HTR-8/SVneo (cell line): ENCODE measurements around the gene GALNT8.

Experiments
- DNase-seq: peaks from one replicate; pipeline ENCODE4 v3.0.0; 2011; ENCODE audit warnings: low spot score, mixed read lengths; ENCODE audit not compliant: insufficient read length
- FAIRE-seq: peaks from 2 replicates; lab custom pipeline; 2011; peaks lifted over from hg19 to GRCh38; lab: Jason Lieb, UNC

GALNT8 gene

DNA sequence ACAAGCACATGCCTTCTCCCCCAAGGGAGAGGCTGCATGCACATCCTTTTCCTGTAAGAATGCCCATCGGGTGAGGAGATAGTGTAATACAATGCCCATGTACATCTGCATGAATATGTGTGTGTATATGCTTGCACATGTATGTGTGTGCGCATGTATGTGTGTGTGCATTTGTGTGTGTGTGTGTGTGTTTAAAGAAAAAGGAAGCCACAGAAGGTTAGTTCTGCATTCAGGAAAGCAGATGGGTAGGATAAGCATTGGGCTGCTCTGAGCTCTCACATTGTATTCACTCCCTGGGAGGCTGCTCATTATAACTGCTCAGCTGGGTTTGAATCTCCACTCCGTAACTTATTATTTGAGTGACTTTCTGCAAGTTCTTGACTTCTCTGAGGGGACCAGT is 74.3 kb downstream of the GALNT8 start:
- no peak for DNase-seq
- no peak for FAIRE-seq

DNA sequence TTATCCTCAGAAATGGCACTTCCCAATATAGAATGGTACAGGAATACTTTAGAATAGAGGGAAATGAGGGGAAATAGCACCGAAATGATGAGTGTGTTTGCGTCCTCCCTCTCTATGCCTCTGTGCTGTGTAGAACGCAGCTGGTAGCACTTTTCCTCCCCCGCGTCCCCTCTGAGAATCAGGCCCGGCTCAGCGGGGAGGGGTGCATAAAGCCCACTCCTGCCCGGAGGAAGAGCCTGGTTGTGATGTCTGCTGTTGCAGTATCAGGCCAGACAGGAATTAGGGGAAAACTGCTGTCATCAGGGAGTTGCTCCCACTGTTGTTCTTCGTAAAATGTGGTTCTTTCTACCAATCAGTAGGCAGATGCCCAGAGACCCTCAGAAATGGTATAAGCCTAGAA is 76.0 kb downstream of the GALNT8 start:
- FAIRE-seq (no peak), DNase-seq (no peak)

DNA sequence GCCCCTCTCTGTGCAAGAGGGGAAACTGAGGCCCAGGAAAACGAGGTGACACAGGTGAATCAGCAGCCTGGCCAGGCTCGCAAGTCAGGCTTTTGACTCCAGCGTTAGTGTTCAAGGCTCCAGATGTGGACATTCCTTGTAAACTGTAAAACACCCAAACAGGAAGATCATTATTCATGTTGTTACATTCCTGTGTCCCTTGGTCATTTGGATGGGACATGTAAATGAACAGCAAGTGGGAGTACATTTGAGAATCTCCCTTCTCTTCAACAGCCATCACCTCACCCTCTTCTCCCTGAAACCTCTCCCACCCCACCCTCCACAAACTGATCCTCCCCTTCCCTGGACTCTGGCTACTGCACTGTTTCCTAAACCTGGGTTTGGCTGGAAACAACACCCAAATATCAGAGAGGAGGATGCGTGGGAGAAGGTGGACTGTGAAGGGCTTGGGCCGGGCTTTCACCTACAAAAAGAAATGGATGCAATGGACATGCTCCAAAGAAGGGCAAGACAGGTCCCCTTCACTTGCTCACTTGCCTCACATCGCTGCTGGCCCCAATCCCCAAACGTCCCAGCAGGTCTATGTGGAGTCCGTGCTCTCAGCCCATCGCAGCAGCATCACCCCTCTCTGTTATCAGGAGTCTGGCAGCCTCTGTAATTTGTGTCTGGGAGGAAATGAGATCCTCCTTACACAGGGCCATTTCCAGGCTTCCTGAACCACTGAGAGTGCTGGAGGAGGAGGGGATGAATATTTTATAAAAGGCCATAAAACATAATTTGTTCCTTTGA is 76.7 kb downstream of the GALNT8 start:
- FAIRE-seq (no peak), DNase-seq (no peak)

DNA sequence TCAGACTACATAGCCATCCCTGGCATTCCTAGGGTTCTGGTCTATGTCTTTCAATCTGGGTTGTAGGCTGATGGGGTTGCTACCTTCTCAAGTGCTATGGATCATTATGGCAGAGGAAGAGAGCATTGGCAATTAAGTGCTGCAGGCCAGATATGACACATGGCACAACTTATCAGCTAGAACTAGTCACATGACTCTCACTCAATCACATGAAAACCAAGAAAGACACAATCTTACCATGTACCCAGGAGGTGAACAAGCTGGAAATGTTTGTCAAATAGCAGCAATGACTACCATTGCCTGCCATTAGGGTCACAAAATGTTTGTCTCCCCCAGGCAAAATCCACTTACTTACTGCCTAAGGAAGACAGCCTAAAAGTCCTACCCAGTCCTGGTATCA is 80.4 kb downstream of the GALNT8 start:
- FAIRE-seq (no peak), DNase-seq (no peak)

DNA sequence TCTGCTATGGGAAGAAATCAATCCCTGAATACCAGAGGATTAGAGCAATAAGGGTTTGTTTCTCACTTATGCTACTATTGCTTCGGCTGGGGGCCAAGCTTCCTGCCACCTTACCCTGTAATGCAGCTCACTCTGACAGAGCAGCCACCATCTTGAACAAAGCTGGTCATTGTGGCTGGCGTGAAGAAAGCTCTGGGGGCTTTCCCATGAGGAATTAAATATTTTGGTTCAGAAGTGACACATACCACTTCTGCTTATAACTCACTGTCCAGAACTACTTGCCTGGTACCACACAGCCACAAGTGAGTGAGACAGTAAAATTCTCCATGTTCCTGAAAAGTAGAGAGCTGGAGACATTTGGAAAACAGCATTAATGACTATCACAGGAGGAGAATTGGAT is 82.6 kb downstream of the GALNT8 start:
- FAIRE-seq, result no peak

DNA sequence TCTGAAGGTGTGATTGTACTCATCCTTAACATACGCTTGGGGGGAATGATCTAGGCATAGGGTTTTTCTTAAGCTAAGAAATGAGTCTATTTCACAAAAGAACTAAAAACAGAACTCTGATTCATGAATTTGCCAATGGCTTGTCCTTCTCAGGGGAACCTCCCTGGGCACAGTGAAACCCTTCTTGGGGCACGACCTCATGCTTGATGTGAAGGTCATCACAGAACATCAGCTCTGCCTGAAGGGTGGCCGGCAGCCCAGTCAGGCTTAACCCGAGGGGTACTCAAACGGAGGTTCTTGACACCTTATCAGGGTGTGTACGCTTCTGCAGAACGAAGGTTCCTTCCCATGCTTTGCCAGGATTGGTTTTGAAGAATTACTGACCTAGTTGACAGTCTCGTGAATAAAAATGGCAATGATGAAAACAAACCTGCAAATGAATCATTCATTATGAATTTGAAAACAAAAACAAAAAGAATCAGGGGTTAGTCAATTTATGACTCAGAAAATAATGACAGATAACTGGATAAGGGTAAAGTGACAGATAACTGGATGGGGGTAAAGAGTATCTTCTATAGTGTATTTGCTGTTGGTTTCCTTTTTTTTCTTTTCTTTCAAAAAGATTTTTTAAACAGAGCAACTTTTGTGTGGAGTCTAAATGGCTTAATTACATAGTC is 86.4 kb downstream of the GALNT8 start:
- DNase-seq (no peak), FAIRE-seq (no peak)

More for the DNA sequence above, 82.6 kb downstream of the GALNT8 start:
- no peak for DNase-seq

DNA sequence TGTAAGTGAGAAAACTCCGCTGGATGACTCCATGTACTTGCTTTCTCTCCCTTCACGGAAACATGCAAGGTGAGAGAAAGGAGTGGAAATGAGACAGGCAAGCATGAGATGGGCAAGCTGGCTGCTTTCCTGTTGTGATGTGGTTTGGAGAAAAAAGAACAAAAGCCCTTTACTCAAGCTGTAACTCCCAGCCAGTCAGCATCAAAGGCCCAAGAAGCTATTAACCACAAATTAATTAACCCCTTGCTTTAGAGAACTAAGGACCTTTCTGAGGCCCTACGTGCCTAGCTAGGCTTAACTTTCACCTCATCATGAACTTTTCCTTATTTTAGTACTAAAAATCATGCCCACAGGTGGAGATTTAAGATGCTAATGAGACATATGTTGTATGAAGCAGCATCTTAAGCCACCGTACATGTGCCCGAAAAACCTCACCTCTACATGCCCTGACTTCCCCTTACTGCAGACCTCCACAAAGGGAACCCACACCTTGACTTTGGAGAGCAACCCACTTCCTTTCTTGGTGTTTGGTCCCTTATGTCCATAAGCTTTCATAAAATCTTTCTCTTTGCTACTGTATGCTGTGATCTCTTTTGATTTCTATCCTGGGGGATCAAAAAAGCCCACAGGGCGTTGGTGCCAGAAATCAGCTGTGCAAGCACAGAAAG is 87.0 kb downstream of the GALNT8 start:
- no peak for DNase-seq
- no peak for FAIRE-seq

DNA sequence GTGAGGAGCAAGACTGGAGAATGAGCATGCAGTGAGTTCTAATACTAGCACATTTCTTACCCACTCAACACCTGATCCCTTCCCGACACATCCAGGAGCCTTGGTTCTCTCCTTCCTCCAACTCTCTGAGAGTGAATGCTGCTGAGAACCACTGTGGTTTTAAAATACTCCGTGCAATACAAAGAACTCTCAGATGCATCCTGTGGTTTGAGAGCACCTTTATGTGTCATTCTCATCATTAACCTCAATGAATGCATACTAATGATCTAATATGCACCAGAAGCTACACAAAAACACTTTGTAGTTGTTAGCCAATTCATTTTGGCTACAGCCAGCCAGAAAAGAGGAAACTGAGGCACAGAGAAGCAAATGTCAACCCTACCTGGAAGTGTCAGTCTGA is 87.6 kb downstream of the GALNT8 start:
- FAIRE-seq, result no peak
- no peak for DNase-seq

DNA sequence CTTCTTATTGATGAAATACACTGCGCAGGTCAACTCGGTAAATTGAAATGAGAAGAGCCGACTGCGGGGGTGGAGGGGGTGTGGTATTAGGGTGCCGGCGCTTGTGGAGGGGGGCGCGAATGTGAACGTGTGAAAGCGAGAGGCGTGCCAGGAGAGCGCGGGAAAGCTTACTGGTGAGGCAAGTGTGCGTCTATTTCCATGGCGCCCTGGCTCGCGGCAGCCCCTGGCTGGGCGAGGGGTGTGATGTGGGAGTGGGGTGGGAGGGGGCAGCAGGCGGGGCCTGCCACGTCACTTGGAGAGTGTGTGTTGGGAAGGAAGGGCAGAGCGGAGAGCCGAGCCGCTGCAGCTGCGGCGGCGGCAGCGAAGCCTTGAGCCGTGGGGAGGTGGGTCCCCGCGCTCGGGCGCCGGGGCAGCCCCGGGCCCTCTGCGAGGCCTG is 88.8 kb downstream of the GALNT8 start:
- FAIRE-seq, result no peak
- DNase-seq, result no peak

DNA sequence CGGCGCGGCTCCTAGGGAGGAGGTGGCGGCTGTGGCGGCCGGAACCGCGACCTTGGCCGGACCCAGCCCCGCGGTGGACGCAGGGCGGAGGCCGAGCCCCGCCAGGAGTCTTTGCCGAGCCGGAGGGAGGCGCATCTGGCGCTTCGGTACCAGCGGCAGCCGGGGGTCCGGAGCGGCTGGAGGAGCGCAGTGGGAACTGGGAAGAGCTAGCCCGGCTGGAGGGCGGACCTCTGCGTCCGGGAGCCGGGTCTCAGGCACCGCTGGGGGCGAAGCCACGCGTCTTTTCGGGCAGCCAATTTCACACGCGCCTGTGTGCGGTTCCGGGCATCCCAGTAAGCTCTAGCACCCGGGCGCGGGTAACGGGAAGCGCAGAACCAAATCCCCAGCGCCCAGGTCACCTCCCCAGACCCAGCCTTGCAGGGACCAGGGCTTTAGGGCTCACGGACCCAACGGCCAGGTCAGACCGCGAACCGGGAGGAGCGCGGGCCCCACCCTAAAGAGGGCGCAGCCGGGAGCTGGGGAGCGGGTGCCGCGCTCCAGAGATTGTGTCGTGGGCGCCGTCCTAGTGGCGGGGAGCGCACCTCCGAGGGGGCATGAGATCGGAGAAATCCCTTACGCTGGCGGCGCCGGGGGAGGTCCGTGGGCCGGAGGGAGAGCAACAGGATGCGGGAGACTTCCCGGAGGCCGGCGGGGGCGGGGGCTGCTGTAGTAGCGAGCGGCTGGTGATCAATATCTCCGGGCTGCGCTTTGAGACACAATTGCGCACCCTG is 89.4 kb downstream of the GALNT8 start:
- DNase-seq, result no peak
- no peak for FAIRE-seq

DNA sequence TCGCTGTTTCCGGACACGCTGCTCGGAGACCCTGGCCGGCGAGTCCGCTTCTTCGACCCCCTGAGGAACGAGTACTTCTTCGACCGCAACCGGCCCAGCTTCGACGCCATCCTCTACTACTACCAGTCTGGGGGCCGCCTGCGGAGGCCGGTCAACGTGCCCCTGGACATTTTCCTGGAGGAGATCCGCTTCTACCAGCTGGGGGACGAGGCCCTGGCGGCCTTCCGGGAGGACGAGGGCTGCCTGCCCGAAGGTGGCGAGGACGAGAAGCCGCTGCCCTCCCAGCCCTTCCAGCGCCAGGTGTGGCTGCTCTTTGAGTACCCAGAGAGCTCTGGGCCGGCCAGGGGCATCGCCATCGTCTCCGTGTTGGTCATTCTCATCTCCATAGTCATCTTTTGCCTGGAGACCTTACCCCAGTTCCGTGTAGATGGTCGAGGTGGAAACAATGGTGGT is 90.0 kb downstream of the GALNT8 start:
- no peak for DNase-seq
- no peak for FAIRE-seq

DNA sequence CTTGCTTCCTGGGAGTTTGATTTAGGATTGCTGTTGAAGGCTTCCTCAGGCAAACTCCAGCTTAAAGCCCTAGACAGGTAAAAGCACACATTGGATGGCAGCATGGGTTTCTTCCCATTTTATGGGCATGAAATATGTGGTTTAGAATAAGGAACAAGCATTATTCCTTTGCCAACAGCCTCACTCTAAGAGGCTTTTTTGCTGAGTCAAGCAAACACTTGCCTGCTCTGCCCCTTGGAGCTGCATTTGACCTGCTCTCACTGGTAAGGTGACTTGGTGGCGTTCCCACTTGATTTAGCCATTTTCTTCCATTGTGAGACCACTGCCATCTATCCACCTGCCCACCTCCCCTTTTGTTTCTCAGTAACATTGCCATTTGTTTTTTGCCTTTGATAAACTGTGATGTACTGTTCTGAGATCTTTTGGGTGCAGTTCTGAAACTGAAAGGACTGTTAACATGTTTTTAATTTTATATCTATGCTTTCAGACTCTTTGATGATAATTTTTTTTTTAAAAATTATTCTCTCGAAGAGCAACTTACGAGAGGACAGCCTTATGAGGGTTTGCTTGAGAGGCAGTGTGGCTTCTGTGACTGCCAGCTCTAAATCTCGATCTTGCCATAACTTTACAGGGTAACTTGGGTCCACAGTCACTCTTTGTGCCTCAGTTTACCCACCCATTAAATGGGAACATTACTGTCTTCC is 92.6 kb downstream of the GALNT8 start:
- FAIRE-seq, result no peak
- DNase-seq, result no peak

DNA sequence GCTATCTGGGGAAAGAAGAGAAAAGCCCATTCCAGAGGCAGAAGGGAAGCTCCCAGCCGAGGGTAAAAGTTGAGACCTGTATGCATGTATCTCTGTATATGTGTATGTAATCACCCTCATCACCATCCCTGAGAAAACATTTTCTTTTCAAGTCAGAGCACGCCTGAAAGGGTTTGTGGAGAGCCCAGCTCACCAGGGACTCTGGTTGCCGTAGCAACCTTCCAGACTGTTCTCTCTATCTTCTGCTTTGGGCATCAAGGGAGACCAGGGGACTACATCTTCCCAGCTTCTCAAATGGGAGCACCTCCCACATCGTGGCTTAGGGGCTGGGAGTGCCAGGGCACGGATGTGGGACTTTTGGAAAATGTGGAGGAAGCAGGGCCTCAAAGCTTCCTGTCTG is 93.5 kb downstream of the GALNT8 start:
- no peak for FAIRE-seq

DNA sequence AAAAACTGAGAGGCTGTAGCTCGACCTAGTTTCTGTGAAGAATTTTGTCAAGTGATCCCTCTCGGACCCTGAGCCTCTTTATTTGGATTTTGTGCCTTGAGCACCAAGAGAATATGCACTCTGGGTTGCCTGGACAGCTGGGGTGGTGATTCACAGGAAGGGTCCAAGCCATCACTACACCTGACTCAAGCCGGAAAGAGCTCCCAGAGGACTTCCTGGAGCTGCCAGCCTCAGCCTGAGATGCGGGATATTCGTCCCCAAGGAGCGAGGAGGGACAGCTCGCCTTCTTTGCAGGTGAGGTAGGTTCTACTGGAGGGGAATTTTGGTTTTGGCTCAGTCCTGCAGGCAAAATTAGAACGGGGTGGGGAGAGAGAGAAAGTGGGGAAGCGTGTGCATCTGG is 94.3 kb downstream of the GALNT8 start:
- no peak for DNase-seq
- no peak for FAIRE-seq

More for the DNA sequence above, 93.5 kb downstream of the GALNT8 start:
- DNase-seq, result no peak

DNA sequence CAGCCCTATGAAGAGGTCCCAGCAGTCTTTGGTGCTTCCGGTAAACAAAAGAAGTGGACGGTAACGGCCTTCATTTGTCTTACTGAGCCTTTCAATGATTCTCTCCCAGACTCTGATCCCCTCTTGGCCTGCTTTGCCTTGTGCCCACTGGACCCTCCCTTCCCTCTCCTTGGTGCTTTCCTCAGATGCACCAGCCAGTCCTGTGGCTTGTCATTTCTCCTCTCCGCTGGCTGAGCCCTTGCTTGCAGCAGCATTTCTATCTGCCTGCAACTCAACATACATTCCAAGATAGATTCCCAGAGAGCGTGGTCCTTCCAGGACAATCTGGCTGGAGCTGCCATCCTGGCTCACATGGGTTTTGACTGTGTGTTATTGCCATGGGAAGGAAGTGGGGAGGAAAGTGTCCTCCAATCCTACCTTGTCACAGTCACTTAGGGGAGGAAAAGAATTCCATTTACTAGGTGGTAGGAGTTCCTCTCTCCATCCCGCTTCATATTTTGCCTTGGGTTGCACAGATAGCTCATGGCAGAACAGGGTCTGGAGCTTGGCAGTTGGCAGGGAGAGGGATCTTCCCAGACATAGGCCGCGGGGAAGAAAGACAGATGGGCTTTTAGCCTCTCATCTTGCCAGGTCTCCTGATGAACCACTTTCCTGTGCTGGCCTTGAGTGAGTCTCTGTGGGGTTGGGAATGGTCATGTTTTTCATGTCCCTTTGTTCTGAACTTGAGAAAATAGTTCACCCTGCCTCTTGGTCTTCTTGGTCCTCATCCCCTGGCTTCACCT is 96.7 kb downstream of the GALNT8 start:
- DNase-seq (no peak), FAIRE-seq (no peak)

DNA sequence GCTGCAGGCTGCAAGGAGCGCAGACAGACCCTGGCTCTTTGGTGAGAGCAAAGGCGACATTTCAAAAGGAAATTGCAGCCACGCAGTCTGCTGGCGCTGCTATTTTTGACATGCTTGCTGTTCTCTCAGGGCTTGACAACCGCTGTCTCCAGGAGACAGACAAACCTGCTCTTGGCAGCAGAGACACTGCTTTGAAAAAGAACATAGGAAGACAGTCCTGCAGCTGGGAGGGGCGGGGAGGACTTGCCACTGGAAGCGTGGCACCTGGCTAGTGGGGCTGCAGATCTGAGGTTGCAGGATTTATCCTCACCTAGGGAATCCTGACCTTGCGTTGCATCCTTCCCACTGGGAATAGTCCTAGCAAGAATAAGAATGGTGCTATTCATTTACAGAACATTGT is 97.7 kb downstream of the GALNT8 start:
- FAIRE-seq (no peak), DNase-seq (no peak)

DNA sequence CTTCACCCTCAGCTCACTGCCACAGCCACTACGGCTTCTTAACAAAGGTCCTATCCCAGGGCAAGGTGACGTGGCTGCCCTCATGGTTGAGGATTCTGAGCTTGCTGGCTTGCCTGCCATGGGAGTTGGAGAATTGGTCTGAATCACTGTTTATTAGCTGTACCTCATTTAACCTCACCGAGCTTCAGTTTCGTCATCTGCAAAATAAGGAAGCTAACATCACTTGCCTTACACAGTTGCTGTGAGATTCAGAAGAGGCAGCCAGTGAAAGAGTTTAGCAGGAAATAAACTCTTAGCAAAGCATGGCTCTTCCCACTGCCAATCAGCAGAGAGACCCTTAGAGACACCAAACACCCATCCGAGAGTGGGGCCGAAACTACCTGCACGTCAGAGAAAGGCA is 99.5 kb downstream of the GALNT8 start:
- DNase-seq, result no peak
- no peak for FAIRE-seq

DNA sequence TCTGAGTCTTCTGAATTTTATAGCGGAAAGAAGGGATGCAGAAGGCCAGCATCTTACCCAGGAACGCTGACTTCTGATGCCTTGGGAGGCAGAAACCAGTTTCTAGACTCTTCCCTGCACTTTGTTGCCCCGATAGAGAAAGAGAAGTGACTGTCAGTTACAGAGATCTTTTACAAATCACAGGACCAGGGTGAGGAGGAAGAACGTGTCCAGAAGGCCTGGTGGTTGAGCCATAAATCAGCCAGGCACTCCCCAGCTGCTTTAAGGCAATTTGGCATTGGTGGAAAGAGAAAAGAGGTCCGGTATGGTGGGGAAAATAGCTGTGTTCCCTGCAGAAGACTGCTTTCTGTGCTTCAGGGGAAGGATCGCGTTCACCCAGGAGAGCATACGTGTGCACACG is 100.8 kb downstream of the GALNT8 start:
- FAIRE-seq (no peak), DNase-seq (no peak)
